ENCODE results near the gene PDGFRB.
A peak's percentile ranks its signal among the peaks of the same experiment; 100 is the strongest.

PDGFRB gene

GRCh38 chr5:150183436-150183835 is 27.8 kb upstream of the PDGFRB start:
- TF ChIP-seq Cebpa-rat (IDR thresholded peaks at IDR 0.05), result no peak
- Histone ChIP-seq H3K4me2 (no peak overlapping the region), H4K20me1 (no peaks in the 10 kb centered on the region), H3K4me1 (peaks cover 21% of the 10 kb centered on the region), H3K27me3 (peaks cover 19% of the 10 kb centered on the region), H3K27ac (no peak overlapping the region), H3K4me3 (no peak overlapping the region), H3K36me3 (no peaks in the 10 kb centered on the region), H3K9me3 (no peaks in the 10 kb centered on the region), H3K9ac (no peak overlapping the region)

- no peak overlapping the region for H3K4me3 ChIP-seq
- no peak overlapping the region for H3K9ac ChIP-seq
- no peak overlapping the region for H3K4me2 ChIP-seq
- no peaks in the 10 kb centered on the region for H4K20me1 ChIP-seq
- no peaks in the 10 kb centered on the region for H3K9me3 ChIP-seq
- H3K27ac ChIP-seq, result no peak overlapping the region
- peaks cover 21% of the 10 kb centered on the region for H3K4me1 ChIP-seq
- TF ChIP-seq Cebpa-rat (IDR thresholded peaks at IDR 0.05), result no peak
- H3K36me3 ChIP-seq, result no peaks in the 10 kb centered on the region
- peaks cover 12% of the 10 kb centered on the region for H3K27me3 ChIP-seq
Measured at GRCh38 chr5:150182774-150183173, 27.1 kb upstream of the PDGFRB start.

- no peaks in the 10 kb centered on the region for H3K9me3 ChIP-seq
- peaks cover 5% of the 10 kb centered on the region; the same call in 1 of the 2 replicates for H3K27me3 ChIP-seq
- TF ChIP-seq Cebpa-rat (IDR thresholded peaks at IDR 0.05), result no peak
- H3K36me3 ChIP-seq, result no peaks in the 10 kb centered on the region
- no peak overlapping the region for H3K27ac ChIP-seq
- H3K4me1 ChIP-seq, result peaks cover 21% of the 10 kb centered on the region
- no peaks in the 10 kb centered on the region for H4K20me1 ChIP-seq
- H3K9ac ChIP-seq, result no peak overlapping the region
- no peak overlapping the region for H3K4me3 ChIP-seq
- H3K4me2 ChIP-seq, result no peak overlapping the region
Measured at GRCh38 chr5:150181766-150182545, 26.3 kb upstream of the PDGFRB start.

- H3K4me1 ChIP-seq, result peaks cover 30% of the 10 kb centered on the region
- no peaks in the 10 kb centered on the region for H3K9me3 ChIP-seq
- no peaks in the 10 kb centered on the region for H3K27me3 ChIP-seq
- no peak overlapping the region for H3K4me3 ChIP-seq
- H3K36me3 ChIP-seq, result no peaks in the 10 kb centered on the region
- H3K4me2 ChIP-seq, result peak overlapping the region; percentile 25
- no peak for TF ChIP-seq Cebpa-rat (IDR thresholded peaks at IDR 0.05)
- no peak overlapping the region for H3K9ac ChIP-seq
- H4K20me1 ChIP-seq, result no peaks in the 10 kb centered on the region
- no peak overlapping the region for H3K27ac ChIP-seq
Measured at GRCh38 chr5:150181027-150181426, 25.4 kb upstream of the PDGFRB start.

GRCh38 chr5:150180241-150181026 is 24.8 kb upstream of the PDGFRB start:
- Histone ChIP-seq H3K4me2 (peak overlapping the region; percentile 25), H3K9ac (no peak overlapping the region), H3K36me3 (no peaks in the 10 kb centered on the region), H3K4me1 (peaks cover 34% of the 10 kb centered on the region), H3K27me3 (no peaks in the 10 kb centered on the region), H3K27ac (no peak overlapping the region), H3K4me3 (no peak overlapping the region), H3K9me3 (no peaks in the 10 kb centered on the region), H4K20me1 (no peaks in the 10 kb centered on the region)
- no peak for TF ChIP-seq Cebpa-rat (IDR thresholded peaks at IDR 0.05)

GRCh38 chr5:150179019-150179620 is 23.5 kb upstream of the PDGFRB start:
- Histone ChIP-seq H3K4me2 (no peak overlapping the region), H3K27me3 (no peaks in the 10 kb centered on the region), H3K9me3 (no peaks in the 10 kb centered on the region), H3K36me3 (no peaks in the 10 kb centered on the region), H3K4me3 (no peak overlapping the region), H4K20me1 (no peaks in the 10 kb centered on the region), H3K27ac (no peak overlapping the region), H3K9ac (no peak overlapping the region), H3K4me1 (peaks cover 34% of the 10 kb centered on the region)
- no peak for TF ChIP-seq Cebpa-rat (IDR thresholded peaks at IDR 0.05)

- Histone ChIP-seq H3K36me3 (no peaks in the 10 kb centered on the region), H3K27ac (no peak overlapping the region)
- no peak for TF ChIP-seq Cebpa-rat (IDR thresholded peaks at IDR 0.05)
Measured at GRCh38 chr5:150178262-150178661, 22.6 kb upstream of the PDGFRB start.

GRCh38 chr5:150177721-150178120 is 22.1 kb upstream of the PDGFRB start:
- Histone ChIP-seq H3K4me1 (peaks cover 33% of the 10 kb centered on the region), H3K4me3 (no peak overlapping the region), H3K36me3 (no peaks in the 10 kb centered on the region), H3K27ac (no peak overlapping the region), H3K4me2 (no peak overlapping the region), H3K27me3 (no peaks in the 10 kb centered on the region), H3K9ac (no peak overlapping the region), H4K20me1 (no peaks in the 10 kb centered on the region), H3K9me3 (no peaks in the 10 kb centered on the region)
- TF ChIP-seq Cebpa-rat (IDR thresholded peaks at IDR 0.05), result no peak

More at GRCh38 chr5:150178262-150178661, 22.6 kb upstream of the PDGFRB start:
- Histone ChIP-seq H3K4me2 (no peak overlapping the region), H3K4me3 (no peak overlapping the region), H4K20me1 (no peaks in the 10 kb centered on the region), H3K9ac (no peak overlapping the region), H3K9me3 (no peaks in the 10 kb centered on the region), H3K27me3 (no peaks in the 10 kb centered on the region), H3K4me1 (peaks cover 33% of the 10 kb centered on the region)

- Histone ChIP-seq H3K4me3 (no peak overlapping the region), H3K36me3 (no peaks in the 10 kb centered on the region), H4K20me1 (no peaks in the 10 kb centered on the region), H3K9me3 (no peaks in the 10 kb centered on the region), H3K4me1 (peaks cover 33% of the 10 kb centered on the region), H3K4me2 (peak overlapping the region; percentile 51), H3K9ac (no peak overlapping the region), H3K27me3 (no peaks in the 10 kb centered on the region), H3K27ac (0 out of 2 replicates have a peak overlapping the region, but pooled peaks have one; percentile 6)
- TF ChIP-seq Cebpa-rat (IDR thresholded peaks at IDR 0.05), result no peak
Measured at GRCh38 chr5:150176745-150177477, 21.3 kb upstream of the PDGFRB start.

All from BLaER1 (cell line).